ENCODE data around the gene WDR19.
A peak's percentile ranks its signal among the peaks of the same experiment; 100 is the strongest.

The WDR19 gene

GRCh38 chr4:39157520-39157919, 24.8 kb upstream of the WDR19 start:
- H3K4me3 Mint-ChIP-seq: no peak overlapping the region
- no peaks in the 10 kb centered on the region for H3K9me3 Mint-ChIP-seq
- peaks cover 3% of the 10 kb centered on the region for H3K27me3 Mint-ChIP-seq (ENCODE audit: low read depth, poor library complexity)
- TF ChIP-seq CTCF (IDR thresholded peaks at IDR 0.05): no peak
- no peak overlapping the region for H3K27ac Mint-ChIP-seq
- no peaks in the 10 kb centered on the region for H3K4me1 Mint-ChIP-seq
- no peaks in the 10 kb centered on the region for H3K36me3 Mint-ChIP-seq (ENCODE audit: low read depth)
- DNase-seq: no peak

GRCh38 chr4:39166177-39166576, 16.2 kb upstream of the WDR19 start:
- H3K27ac Mint-ChIP-seq: peak overlapping the region; percentile 74
- DNase-seq: no peak
- peaks cover 8% of the 10 kb centered on the region for H3K4me1 Mint-ChIP-seq
- peaks cover 25% of the 10 kb centered on the region for H3K9me3 Mint-ChIP-seq
- no peaks in the 10 kb centered on the region for H3K36me3 Mint-ChIP-seq (ENCODE audit: low read depth)
- no peaks in the 10 kb centered on the region for H3K27me3 Mint-ChIP-seq (ENCODE audit: low read depth, poor library complexity)
- no peak for TF ChIP-seq CTCF (IDR thresholded peaks at IDR 0.05)
- H3K4me3 Mint-ChIP-seq: no peak overlapping the region

- DNase-seq: no peak
- Mint-ChIP-seq H3K4me1 (peaks cover 8% of the 10 kb centered on the region), H3K36me3 (ENCODE audit: low read depth) (no peaks in the 10 kb centered on the region), H3K4me3 (no peak overlapping the region), H3K9me3 (peaks cover 30% of the 10 kb centered on the region), H3K27me3 (ENCODE audit: low read depth, poor library complexity) (no peaks in the 10 kb centered on the region), H3K27ac (peak overlapping the region; percentile 46)
- TF ChIP-seq CTCF (IDR thresholded peaks at IDR 0.05): no peak
These were observed 15.7 kb upstream of the WDR19 start for GRCh38 chr4:39166669-39167068.

GRCh38 chr4:39169426-39169825, 12.9 kb upstream of the WDR19 start:
- Mint-ChIP-seq H3K4me1 (peaks cover 8% of the 10 kb centered on the region), H3K27me3 (ENCODE audit: low read depth, poor library complexity) (peaks cover 8% of the 10 kb centered on the region), H3K27ac (no peak overlapping the region), H3K4me3 (no peak overlapping the region), H3K36me3 (ENCODE audit: low read depth) (no peaks in the 10 kb centered on the region), H3K9me3 (peaks cover 32% of the 10 kb centered on the region)
- DNase-seq: no peak
- TF ChIP-seq CTCF (IDR thresholded peaks at IDR 0.05): no peak

- Mint-ChIP-seq H3K36me3 (ENCODE audit: low read depth) (no peaks in the 10 kb centered on the region), H3K4me3 (no peak overlapping the region), H3K27ac (no peak overlapping the region), H3K27me3 (ENCODE audit: low read depth, poor library complexity) (peaks cover 14% of the 10 kb centered on the region), H3K4me1 (peaks cover 8% of the 10 kb centered on the region), H3K9me3 (peaks cover 32% of the 10 kb centered on the region)
- TF ChIP-seq CTCF (IDR thresholded peaks at IDR 0.05): no peak
- no peak for DNase-seq
These were observed 12.0 kb upstream of the WDR19 start for GRCh38 chr4:39170301-39170700.

- peaks cover 22% of the 10 kb centered on the region for H3K27me3 Mint-ChIP-seq (ENCODE audit: low read depth, poor library complexity)
- no peak for TF ChIP-seq CTCF (IDR thresholded peaks at IDR 0.05)
- peaks cover 9% of the 10 kb centered on the region for H3K4me1 Mint-ChIP-seq
These were observed 3.6 kb upstream of the WDR19 start for GRCh38 chr4:39178706-39179105.

More at GRCh38 chr4:39178706-39179105, 3.6 kb upstream of the WDR19 start:
- H3K9me3 Mint-ChIP-seq: no peaks in the 10 kb centered on the region
- no peaks in the 10 kb centered on the region for H3K36me3 Mint-ChIP-seq (ENCODE audit: low read depth)
- H3K4me3 Mint-ChIP-seq: no peak overlapping the region
- H3K27ac Mint-ChIP-seq: no peak overlapping the region
- DNase-seq: no peak

All from nephron progenitor cell (in vitro differentiated cells).